Measurements from ENCODE around the gene MRPS14.
"Not testable (repeated sequence)": the region's sequence is repeated elsewhere in the genome, so short reads cannot be mapped to it uniquely, and the experiment has no call there.

The MRPS14 gene

DNA sequence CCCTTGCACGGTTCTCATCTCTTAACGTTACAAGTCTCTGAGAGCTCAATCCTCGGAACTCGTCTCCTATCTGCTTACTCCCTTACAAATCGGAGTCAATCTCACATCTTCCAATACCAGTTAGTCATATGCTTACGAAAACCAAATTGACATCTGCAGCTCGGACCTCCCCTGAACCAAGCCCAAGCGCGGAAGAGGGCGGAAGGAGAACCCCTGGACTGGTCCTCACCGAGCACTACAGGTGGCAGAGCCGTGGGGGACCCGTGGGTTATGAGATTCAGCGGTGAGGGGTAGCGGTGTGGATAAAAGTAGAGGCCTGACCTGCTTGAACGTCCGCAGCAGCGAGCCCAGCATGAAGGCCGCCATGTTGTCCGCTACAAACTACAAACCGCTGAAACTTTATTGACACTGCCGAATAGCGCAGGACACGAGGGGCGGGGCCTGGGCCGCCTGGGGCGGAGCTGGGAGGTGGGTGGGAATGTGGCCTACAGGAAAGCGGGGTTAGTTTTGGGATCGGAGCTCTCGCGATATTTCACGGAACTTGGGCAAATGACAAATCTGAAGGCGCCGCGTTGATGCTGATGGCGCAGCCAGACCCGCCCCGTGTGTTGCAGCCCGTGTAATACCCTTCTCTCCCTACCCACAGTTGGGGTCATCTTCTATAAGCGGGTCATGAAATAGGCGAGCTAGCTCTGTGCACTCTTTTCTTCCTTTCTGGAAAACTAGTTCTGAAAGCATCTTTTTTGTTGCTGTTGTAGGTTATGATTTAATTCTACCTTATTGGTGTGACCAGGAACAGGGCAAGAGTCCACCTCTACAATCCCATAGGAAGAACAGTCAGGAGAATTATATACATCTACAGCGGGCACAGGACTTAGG, at the start of gene MRPS14:
TSS of gene MRPS14 (minus strand) at position 383 of the 879 bp plus-strand sequence. CDS start at position 366, 17 bp downstream.
- DNase-seq (ENCODE audit: low read depth in 2 of 2) = peak; percentile 97

DNA sequence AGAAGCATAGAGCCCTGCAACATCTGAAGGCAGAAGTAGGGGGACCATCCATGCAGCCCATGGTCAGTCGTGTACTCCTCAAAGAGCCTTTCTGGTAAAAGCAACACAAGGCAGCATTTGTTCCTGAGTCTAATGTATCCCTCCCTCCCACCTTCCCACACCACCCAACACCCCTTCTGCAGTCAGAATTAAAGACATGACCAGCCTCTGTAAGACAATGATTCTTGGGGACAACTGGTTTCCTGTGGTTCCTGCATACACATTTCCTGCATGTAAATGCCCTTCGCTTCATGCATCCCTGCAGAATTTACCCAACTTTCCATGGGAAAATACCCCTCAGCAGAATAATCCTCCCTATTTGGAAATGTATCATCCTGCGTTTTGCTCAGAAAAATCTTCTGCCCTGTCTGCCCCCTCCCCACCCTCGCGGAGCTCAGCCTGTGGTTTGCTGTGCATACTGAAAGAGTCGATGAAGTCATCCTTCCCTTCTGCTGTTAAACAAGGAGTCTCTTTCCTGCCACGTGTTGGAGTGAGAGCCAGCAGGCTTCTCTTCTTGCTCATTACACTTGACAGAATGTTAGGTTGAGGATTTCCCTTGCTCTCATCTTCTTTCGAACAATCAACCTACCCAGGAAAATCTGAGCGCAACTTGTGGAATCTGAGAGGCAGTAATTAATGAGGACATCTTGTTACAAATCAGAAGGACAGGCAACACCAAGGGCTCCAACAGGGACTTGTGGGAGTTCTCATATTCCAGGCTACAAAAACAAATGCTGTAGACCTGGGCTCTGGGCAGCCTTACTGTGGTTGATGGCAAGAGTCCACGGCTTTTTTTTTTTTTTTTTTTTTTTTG, 49.1 kb upstream of the MRPS14 start:
- peak; percentile 89 to 90 for DNase-seq (ENCODE audit: low read depth in 2 of 2)

DNA sequence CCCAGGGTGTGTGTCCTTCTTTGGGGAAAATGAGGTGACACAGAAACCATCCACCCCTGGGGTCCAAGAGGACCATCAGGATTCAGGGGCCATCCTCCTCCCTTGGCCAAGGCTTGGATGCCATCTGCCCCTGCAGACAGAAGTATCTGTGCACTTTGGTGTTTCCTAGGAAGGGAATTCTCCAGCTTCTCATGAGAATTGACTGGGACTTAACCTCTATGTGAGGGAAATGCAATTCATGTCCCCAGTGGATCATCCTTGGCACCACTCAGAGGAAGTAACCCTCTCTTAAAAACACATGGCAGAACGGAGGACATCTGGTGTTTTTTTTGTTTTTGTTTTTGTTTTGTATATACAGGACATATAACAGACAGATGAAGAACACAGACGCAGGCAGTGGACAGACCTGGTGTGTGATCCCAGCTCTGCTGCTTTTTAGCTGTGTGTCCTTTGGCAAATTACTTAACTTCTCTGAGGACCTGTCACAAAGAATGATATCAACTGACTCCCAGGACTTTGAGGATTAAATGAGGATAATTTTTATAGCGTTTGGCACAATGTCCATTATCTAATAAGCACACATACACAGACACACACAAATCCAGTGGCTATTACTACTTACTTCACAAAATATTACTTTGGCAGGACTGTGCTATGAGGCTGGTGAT, 48.2 kb upstream of the MRPS14 start:
- DNase-seq (ENCODE audit: low read depth in 2 of 2) = no peak

DNA sequence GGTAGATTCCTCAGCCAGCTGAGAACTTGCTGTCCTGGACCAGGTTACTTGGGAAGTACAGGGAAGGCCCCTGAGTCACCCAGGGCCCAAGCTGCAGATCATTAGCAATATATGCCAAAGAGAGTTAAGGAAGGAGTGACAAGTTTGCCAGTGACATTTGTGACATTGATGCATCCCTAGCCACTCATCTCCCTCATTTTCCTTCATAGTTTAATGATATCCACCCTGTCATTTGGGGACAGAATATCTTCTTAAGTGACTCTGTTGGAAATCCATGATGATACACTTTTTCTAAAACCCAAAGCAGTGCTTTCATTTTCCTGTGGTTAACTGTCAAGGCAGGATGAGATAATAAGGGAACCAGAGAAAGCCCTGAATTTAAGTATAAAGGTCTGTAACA, 47.6 kb upstream of the MRPS14 start:
- no peak for DNase-seq (ENCODE audit: low read depth in 2 of 2)

DNA sequence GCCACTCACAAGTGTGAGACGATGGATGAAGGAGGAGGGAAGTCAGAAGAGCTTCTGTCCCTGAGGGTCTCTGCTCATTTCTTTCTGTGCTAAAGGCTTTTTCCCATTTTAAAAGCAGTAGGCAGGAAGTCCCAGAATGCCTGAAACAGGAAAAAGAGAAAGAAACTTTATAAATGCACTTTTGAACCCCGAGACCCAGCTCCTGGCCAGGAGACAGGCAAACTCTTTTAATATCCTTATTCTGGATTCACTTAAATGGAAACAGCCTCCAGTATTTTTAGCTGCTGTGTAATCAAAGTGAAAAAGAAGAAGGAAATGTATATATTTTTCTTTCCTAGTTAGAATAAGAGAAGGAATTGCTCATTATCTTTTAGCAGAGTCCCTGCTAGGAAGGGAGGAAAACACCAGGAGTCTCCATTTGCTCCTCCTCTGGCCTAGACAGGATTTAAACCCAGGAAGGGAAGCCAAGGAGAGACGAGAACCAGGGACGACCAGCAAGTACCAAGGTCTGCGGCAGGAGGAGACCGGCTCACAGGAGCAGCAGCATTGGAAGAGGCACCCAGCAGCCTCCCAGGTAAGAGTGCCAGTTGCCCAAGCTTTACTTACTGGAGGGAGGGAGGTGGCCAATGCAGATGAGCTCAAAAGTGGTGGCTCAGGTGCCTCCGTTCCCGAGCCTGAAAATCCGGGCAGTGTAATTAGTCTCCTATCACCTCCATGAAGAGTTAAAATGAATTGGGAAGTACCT, 44.3 kb upstream of the MRPS14 start, which contains the start of gene TNN:
TSS of gene TNN (plus strand) at position 472 of the 745 bp plus-strand sequence. CDS start 9,586 bp downstream, outside the sequence.
- no peak for DNase-seq (ENCODE audit: low read depth in 2 of 2)

DNA sequence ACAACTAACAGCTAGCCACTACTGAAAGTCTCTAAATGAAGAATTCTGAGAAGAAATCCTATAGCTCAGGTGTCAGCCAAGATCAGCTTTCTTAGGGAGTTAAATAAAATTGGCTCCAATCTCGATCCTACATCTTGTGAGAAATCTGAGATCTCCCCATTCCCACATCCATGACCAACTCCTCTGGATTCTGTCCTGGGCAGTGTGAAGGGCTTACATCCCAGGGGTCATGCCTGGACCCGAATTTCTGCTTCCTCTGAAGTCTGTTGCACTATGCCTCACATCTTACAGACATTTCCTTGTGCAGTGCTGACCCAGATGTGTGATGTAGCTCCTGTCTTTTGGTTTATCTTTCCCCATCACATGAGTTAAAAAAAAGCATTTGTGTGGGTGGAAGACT, 39.6 kb upstream of the MRPS14 start:
- DNase-seq (ENCODE audit: low read depth in 2 of 2) = no peak

DNA sequence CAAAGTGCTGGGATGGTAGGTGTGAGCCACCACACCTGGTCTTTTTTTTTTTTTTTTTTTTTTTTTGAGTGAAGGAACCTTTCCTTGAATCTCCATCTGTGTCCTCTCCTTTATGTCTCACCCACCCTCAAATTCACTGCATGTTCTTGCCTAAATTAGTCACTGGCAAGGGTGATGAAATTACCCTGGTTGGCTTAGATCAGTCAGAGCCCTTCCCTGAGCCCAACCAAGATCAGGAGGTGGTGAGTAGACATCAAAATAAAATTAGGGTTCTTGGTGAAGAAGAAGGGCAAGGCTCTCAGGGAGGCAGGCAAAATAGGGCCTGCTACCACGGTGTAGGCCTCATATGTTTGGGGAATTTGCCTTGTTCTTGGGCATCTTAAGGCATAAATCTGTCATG, 39.1 kb upstream of the MRPS14 start:
- DNase-seq (ENCODE audit: low read depth in 2 of 2) = no peak

DNA sequence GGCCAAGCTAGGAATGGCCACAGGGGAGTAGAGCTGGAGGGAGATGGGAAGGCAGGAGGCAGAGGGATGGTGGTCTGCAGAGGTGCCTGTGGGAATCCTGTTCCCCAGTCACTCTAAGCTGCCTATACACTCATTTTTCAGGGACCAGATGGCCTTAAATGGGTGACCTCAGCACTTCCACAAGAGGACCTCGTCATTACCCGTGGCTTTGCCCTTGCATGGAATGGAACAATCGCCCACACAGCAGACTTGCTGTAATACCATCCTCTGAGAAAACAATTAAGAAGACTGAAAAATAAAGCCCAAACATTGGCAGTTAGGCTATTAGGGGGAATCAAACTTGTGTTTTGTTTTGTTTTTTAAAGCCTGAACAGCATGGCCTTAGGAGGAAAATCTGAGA, 31.5 kb upstream of the MRPS14 start:
- DNase-seq (ENCODE audit: low read depth in 2 of 2) = no peak

DNA sequence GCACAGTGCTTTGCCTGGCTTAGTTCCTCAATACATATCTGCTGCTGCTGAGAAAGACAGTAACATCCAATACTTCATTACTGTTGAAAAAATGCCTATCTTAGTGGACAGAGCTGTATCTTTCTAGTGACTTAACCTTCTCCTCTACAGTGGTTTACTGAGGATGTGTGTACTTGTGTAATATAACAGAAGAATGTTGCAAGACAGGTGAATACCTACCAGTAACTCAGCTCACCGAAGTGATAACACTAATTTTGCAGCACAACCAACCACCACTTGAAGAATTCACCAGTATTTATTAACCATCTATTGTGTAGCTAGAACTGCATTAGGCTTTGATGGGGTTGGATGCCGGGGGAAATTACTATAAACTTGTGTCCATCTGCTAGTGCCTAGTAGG, 27.8 kb upstream of the MRPS14 start:
- no peak for DNase-seq (ENCODE audit: low read depth in 2 of 2)

DNA sequence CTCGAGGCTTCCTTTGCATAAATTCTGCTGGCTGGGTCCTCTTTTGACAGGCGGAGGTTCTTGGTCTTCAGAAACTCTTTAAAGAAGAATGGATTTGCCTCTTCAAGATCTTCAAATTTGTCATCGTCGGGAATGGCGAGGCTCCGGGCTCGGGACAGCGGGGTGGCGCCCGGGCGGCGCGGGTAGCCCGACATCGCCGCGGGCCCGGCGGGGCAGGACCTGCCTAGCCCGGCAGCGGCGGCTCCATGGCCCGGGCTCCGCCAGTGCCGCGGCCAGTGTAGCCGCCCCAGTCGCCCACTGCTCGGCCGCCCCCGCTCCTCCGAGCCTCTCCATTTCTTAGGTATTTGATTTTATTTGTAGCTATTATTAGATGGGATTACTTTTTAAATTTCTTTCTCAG, 22.3 kb upstream of the MRPS14 start:
- DNase-seq (ENCODE audit: low read depth in 2 of 2) = no peak

DNA sequence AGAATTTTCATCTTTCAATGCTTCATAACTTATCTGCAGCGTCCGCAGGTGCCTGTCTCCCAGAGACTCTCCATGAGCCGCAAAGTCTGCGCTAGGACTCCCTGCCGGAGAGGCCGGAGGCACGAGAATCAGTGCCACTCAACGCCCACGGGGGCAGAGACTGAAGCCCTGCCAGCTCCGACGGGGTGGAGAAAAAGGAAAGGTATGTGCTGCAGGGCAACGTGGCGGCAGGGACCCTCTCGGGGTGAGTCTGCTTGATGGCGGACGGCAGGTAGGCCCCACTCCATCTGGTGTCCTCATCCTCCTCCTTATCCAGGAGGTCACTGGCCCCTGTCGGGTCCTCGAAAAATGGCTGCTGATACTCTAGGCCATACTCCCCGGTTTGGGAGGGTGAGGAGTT, 21.9 kb upstream of the MRPS14 start:
- no peak for DNase-seq (ENCODE audit: low read depth in 2 of 2)

DNA sequence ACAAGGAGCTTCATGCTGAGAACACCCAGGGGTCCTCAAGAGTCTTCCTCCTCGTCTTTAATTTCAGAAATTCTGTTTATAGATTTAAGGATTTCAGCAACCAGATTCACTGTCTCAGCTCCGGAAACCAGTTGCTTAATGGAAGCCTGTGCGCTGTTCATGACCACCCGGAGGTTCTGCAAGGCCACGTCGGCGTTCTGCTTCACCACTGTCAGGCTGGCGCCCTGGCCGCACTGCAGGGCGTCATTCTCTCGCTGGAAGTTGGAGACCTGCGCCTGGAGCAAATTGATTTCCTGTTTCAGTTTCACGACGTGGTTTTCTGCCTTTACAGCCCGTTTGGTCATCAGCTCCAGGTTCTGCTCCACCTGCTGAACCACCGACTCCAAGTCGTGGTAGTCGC, 21.4 kb upstream of the MRPS14 start:
- not testable (repeated sequence) for DNase-seq (ENCODE audit: low read depth in 2 of 2)

DNA sequence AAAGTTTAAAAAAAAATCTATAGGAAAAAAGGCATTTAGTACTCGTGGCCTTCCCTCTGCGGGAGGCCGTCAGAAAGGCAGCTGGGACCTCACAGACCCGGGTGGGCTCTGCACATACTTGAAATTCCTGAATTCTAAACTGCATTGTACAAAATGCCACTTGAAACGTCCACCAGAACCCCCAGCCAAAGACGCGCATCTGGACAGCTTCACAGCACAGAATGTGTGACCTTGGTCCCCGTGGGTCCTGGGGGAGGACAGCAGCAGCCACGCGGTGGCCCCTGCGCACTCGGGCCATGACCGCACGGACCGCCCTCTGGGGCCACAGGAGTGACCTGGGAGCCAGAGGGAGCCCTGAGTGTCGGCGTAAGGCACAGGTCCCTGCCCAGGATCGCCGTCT, 20.6 kb upstream of the MRPS14 start:
- DNase-seq (ENCODE audit: low read depth in 2 of 2) = no peak

DNA sequence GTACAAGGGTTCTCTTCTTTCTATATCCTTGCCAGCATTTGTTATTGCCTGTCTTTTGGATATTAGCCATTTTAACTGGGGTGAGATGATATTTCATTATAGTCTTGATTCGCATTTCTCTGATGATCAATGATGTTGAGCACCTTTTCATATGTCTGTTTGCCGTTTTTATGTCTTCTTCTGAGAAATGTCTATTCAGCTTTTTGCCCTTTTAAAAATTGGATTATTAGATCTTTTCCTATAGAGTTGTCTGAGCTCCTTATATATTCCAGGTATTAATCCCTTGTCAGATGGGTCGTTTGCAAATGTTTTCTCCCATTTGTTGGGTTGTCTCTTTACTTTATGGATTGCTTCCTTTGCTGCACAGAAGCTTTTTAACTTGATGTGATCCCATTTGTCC, 19.4 kb upstream of the MRPS14 start:
- DNase-seq (ENCODE audit: low read depth in 2 of 2) = no peak

DNA sequence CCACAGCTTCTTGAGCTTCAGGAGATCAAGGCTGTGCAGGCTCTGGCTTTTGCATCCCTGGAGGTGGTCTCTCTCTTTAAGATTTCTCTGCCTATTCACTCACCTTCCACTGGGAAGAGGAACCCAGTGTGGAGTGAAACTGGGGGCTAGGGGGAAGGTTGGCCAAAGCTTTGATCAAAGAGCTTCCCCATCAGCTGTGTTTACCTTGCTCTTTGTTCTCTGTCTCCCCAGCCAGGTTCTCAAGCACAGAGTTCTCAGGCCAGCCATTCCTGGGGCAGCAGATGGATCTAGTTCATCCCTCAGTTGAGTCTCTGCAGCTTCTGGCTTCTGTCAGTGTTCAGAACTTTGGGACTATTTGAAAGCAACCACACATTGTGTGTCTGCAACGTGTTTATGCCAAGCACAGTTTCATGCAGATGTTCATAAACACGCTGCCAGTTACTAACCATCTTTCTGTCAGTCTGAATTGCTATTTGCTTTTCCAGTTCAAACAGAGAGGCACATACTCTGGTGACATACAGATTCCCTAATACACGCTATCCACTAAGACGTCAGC, 17.2 kb upstream of the MRPS14 start:
- no peak for DNase-seq (ENCODE audit: low read depth in 2 of 2)

DNA sequence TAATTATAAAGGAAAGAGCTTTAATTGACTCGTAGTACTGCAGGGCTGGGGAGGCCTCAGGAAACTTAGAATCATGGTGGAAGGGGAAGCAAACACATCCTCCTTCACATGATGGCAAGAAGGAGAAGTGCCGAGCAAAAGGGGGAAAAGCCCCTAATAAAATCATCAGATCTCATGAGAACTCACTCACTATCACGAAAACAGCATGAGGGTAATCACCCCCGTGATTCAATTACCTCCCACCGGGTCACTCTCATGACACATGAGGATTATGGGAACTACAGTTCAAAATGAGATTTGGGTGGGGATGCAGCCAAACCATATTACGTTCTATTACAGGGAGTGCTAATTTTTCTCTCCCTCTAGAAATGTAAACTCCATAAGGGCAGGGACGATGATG, 14.2 kb upstream of the MRPS14 start:
- no peak for DNase-seq (ENCODE audit: low read depth in 2 of 2)

DNA sequence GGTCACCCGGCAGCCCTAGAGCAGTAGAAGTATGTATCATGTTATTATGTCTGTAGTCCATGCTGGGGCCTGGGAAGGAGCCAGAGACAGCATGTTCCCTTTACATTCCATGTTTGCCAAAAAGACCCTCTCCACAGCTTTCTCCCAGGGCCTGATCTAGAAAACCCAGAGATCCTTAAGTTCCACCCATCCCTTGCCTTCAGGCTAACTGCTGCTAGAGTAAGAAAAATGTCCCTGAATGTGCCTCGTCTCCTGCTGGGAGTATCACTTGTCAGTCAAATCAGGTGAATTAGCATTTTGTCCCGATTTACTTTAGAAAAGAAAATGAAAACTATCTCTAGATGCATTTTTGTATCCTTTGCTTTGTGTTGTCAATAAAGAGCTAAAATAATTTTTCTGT, 13.3 kb upstream of the MRPS14 start:
- no peak for DNase-seq (ENCODE audit: low read depth in 2 of 2)

DNA sequence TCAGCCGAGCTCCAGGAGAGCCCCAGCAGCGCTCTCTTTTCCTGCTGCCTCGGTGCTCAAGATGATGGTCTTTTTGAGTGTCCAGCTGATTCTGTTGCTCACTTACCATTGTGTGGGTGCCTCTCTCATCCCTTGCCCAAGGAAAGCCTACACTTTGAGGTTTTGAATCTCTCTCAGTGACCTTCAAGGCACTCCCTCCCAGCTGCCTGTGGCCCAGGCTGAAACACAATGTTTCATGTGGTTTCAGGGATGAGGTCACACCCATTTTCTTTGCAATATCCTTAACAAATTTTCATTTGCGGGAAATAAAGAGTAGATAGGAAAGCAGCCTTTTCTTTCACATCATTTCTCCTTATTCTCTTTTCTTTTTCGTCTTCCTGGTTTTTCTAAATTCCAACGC, 12.6 kb upstream of the MRPS14 start:
- DNase-seq (ENCODE audit: low read depth in 2 of 2) = no peak

DNA sequence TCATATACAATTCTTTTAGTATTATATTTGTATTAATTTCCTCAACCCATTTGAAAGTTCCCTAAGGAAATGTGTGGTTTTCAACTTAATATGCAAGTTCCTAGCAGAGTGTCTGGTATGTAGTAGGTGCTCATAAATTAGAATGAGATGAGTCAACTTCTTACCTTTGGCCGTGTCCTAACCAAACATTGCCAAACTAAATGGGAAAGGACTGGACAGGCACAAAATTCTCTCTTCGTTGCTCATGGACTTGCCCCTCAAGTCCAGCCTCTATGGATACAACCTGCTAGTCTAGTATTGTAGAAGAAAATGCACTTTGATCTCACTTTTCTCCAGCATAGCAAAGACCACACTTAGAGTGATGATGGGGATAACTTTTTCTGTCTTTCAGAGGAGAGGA, 11.6 kb upstream of the MRPS14 start:
- no peak for DNase-seq (ENCODE audit: low read depth in 2 of 2)

DNA sequence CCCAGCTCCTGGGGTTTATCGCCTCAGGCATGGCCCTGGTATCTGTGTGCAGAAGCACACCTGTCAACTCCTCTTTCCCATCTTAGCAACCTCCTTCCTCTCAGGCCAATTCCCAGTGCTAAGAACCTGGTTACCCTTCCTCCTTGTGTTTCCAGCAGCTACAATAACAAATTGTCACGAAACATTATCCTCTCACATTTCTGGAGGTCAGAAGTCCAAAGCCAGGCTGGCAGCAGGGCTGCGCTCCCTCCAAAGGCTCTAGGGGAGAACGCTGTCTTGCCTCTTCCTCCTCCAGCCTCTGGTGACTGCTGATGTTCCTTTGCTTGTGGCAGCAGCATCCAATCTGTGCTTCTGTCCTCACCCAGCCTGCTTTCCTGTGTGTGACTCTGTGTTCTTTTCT, 10.7 kb upstream of the MRPS14 start:
- no peak for DNase-seq (ENCODE audit: low read depth in 2 of 2)

DNA sequence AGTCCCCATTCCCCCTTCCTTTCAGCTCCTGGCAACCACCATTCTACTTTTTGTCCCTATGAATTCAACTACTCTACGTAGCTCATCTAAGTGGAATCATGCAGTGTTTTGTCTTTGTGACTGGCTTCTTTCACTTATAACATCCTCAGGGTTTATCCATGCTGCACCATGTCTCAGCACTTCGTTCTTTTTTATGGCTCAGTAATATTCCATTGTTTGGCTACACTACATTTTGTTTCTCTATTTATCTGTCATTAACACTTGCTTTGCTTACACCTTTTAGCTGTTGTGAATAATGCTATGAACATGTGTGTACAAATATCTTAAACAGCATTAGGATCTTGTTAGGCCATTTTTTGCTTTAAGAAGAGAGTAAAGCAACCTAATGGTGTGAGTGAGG, 1.5 kb upstream of the MRPS14 start:
- no peak for DNase-seq (ENCODE audit: low read depth in 2 of 2)

All from fibroblast of skin of left quadriceps (primary cell).